HG03354 (cell line): ENCODE data around the gene IFI27L2.

Source experiments
- ATAC-seq: cut with Tn5 transposase; IDR thresholded peaks from one replicate; pipeline ENCODE4 v1.9.1; 2021; ENCODE audit warnings: mild to moderate bottlenecking; ENCODE audit not compliant: unreplicated experiment, poor library complexity, severe bottlenecking

Gene IFI27L2

DNA sequence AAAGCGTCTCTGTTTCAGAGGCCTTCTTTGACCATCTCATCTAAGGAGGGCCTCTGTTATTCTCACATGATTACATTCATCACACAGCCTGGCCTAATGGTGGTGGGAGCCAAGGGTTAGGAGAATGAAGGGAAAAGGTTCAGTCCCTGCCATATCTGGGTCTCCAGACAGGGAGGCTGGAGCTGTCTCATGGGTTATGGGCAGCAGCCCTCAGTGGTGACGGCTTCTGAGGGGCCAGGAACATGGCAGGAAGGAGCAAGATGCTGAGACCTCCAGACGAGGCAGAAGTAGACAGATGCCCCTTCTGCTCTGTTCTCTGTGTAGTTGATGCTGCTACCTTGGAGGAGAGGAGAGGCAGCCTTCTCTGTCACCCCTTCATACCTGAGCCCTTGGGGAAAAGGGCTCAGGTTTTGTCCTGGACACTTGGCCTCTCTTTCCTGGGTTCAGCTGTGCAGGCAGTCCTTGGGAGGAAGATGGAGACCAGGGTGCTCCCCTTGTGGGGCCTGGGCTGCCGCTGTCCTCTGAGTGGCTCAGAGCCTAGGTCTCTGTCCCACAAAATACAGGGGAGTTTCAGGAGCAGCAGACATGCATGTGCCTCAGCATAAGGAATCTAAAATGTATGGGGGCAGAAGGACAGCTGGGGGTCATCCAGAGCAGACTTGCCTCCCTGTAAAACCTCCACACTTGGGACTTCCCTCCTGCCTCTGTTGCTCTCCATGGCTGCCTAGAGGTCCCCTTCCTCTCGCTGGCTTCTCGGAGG lies 3.6 kb downstream of the IFI27L2 start:
- ATAC-seq, result no peak

- no peak for ATAC-seq
Observed at GRCh38 chr14:94124582-94125377, 4.6 kb downstream of the IFI27L2 start.

- no peak for ATAC-seq
Observed at GRCh38 chr14:94123868-94124267, 5.5 kb downstream of the IFI27L2 start.

GRCh38 chr14:94123296-94123695 lies 6.1 kb downstream of the IFI27L2 start:
- no peak for ATAC-seq

DNA sequence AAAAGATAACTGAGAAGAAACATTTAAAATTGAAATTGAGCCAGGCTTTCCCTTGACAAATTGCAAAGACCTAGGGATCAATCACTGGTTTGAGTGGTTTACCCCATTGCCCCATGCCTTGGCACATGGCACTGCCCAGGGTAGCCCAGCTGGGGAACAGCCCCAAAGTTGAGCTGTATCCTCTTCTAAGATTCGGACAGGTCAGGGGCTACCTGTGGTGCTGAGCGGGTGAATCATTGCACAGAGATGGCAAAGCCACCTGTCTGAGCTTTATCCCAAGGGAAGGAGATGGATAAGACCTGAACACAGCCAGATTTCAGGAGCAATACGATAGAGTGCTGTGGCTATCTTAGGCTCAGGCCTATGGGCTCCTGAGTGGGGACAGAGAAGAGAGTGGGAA lies 7.0 kb downstream of the IFI27L2 start:
- ATAC-seq, result no peak

DNA sequence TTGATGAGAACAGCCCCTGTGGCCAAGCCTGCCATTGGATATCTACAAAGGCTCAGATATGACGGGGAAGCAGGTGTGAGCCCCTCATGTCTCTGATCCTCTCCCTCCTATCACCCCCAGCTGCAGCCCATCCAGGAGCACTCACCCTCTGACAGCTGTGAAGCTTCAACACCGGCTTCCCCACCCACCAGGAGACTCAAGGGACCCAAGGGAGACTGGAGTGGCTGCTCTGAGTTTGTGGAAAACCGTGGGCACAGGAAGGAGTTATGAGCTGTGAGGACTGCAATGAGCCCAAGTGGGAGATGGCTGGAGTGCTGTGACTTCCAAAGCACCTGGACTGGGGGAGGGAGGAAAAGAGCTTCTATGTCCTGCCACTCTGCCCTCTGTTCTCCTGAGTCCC lies 7.9 kb downstream of the IFI27L2 start:
- ATAC-seq, result no peak

GRCh38 chr14:94120667-94121340 lies 8.6 kb downstream of the IFI27L2 start:
- ATAC-seq, result no peak

DNA sequence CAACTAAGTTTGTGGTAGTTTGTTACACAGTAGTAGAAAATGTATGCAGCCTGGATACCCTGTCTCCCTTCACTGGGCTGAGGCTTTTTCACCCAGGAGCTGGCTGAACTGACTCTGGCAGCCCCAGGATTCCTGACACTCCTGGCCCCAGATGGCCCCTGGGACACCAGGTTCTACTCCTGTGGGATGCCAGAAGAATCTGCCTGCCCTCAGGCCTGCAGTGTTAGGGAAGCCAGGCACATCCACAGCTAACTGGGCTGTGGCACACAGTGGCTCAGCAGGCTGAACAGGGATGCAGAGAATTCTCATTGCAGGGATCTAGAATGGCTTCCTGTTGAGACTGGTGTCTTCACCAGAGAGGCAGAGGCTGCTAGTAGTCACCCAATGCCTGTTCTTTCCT lies 10.3 kb downstream of the IFI27L2 start:
- ATAC-seq, result no peak

DNA sequence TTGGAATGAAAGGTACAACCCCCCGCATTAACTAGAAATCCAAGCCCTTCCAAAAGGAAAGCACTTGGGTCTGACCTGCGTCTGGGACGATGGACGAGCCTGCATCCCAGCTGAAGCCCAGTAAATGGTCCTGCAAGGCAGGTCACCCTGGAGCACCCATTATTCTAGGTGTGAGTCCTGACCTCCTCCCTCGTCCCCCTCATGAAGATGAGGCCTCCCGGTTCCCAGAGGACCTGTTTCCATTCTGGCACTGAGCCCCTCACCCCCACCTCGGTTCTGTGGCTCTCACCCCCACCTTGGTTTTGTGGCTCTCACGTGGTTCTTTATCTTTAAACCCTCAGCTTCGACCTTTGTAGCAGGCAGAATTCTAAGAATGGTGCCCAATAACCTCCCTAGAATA lies 11.5 kb downstream of the IFI27L2 start:
- ATAC-seq, result no peak

- ATAC-seq, result no peak
Observed at GRCh38 chr14:94116701-94117100, 12.7 kb downstream of the IFI27L2 start.

- ATAC-seq, result no peak
Observed at GRCh38 chr14:94115631-94116030, 13.8 kb downstream of the IFI27L2 start.

DNA sequence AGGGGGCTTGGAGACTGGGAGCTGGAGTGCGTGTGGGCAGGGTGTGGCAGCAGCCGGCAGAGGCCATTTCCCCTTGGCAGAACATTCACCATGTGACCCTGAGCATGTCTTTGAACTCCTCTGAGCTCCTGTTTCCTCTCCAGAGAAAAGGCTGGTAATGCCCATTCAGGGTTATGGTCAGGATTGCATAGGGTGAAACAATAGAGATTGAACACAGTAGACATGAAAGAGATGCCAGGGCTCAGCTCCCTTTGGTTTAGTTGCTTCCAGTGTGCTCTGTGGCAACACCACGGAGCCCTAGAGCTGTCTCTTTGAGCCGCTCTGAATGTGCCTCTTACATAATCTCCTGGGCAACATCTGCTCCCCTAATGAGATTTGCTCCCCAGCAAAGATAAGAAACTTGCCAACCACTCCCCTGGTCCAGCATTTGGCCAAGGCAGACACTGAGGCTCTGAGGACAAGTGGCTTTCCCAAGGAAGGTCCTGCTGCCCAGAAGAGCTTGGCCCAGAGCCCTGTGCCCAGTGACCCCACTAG lies 14.3 kb downstream of the IFI27L2 start:
- no peak for ATAC-seq

- no peak for ATAC-seq
Observed at GRCh38 chr14:94114589-94115057, 14.8 kb downstream of the IFI27L2 start.

DNA sequence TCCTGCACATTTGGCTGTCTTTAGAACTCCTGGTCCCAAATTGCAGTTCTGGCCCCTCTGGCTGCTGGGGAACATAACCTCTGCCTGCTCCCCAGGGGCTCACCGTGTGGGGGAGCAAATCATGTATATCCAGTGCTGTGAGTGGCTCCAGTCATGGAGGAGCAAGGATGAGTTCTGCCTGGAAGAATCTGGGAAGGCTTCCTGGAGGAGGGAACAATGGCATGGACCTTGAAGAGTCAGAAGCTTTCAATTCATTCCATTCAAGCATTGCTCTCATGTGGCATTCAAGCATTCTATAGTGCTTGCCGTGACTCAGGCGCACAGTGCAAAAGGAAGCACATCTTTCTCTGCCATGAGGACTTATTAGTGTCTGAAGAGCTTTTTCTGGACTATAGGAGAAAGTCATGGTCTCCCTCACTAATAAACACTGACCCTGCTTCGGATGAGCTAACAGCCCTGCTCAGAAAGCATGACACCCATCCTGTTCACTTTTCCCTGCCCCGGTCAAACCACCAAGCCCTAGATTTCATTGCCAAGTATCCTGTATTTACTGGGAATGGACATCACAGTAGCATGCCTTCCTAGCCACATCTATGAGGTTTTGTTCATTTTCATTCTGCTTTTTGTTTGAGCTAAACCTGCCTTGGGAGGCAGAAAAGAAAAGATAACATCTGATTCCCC lies 15.4 kb downstream of the IFI27L2 start:
- ATAC-seq, result no peak

DNA sequence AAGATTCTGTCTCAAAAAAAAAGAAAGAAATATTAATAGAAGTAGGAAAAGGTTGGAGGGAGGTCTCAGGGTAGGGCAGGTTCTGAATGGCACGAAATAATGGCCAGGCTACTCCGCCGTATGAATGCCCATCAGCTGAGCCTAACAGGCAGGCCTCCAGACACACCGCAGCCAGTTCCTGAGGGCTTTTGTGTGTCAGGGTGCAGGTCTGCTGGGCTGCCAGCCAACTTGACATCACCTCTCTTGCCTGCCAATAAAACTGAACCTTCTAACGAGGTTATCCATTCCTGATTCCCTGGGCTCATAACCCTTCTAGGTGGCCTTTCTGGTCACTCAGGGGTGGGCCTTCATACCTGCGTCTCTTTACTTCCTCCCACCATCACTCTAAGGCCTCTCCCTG lies 15.9 kb downstream of the IFI27L2 start:
- no peak for ATAC-seq

DNA sequence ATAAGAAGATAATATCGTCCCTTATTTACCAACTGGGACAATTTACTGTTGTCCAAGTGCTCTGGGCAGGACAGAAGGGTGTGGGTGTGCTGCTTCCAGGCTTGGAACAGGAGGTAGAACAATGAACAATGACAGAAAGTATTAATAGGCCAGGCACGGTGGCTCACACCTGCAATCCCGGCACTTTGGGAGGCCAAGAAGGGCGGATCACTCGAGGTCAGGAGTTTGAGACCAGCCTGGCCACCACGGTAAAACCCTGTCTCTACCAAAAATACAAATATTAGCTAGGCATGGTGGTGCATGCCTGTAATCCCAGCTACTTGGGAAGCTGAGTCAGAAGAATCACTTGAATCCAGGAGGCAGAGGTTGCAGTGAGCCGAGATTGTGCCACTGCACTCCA lies 16.3 kb downstream of the IFI27L2 start:
- ATAC-seq, result no peak

DNA sequence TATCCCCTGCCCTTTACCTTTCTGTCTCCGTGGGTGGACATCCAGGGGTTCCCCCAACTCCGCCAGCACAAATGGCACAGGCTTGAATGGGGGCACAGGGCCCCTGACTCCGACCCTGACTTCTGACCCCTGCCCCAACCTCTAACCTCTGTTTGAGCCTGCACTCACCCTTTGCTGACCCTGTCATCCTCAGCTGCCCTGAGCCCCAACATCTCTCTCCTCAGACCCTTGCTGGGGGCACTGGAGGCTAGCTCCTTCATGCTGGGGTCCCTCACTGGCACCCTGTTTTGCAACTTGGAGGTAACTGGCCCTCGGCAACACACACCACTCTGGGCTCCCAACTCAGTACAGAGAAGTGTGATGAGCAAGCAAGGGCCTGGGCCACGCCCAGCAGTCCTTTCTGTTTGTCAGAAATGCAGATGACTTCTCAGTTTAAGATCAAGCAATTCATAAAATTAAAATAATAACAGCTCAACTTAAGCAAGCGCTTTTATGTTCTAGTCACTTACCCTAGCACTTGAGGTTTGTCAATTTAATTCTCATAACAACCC lies 16.8 kb downstream of the IFI27L2 start:
- no peak for ATAC-seq

- ATAC-seq, result no peak
Observed at GRCh38 chr14:94111276-94112095, 17.9 kb downstream of the IFI27L2 start.
